ENCODE data around the gene SMIM41. TPM values are rescaled to one million over a fixed set of nuclear protein-coding genes. Genes with fewer than 3 reads are reported as not detected.

SMIM41 gene
- total RNA-seq, 1 experiment from 2014 or later = not detected

- no TSS peak for BruUV-seq (replicated peaks)
- DNase-seq (no peak), ATAC-seq (no peak)
- no peaks in the 10 kb centered on the region for H4K20me1 ChIP-seq (ENCODE audit: low read length)
- no peaks in the 10 kb centered on the region for H3K9me2 ChIP-seq (replicated peaks; ENCODE audit: low read length)
- no peaks in the 10 kb centered on the region for H3F3A ChIP-seq (ENCODE audit: low read length, unreplicated experiment)
- H3K4me3 ChIP-seq (ENCODE audit: low read length) = no peak overlapping the region
- POLR2A ChIA-PET (ENCODE audit: unreplicated experiment) = no interaction called here
- H3K9ac ChIP-seq (ENCODE audit: low read length) = no peak overlapping the region
- TF ChIP-seq CTCF (conservative IDR thresholded peaks at IDR 0.05; ENCODE audit: low read depth, low read length) (no peak), EZH2 (IDR thresholded peaks at IDR 0.05; ENCODE audit: low read length, unreplicated experiment) (no peak), EZH2phosphoT487 (IDR thresholded peaks at IDR 0.05; ENCODE audit: borderline replicate concordance, low read length) (no peak)
- H3K4me1 ChIP-seq (ENCODE audit: insufficient read depth, low read length) = peaks cover 11% of the 10 kb centered on the region
- H3K36me3 ChIP-seq (ENCODE audit: low read depth, low read length) = no peaks in the 10 kb centered on the region
- CTCF ChIA-PET = no interaction called here
- no peaks in the 10 kb centered on the region for H3K79me2 ChIP-seq (ENCODE audit: low read length)
- intact Hi-C loops (cut with micrococcal nuclease) = loop anchor here (5.0 kb wide), 1 partner anchor 743 kb away; no protein-coding TSS in a partner anchor
- H3K27me3 ChIP-seq (ENCODE audit: low read length) = no peaks in the 10 kb centered on the region
- H3K9me3 ChIP-seq (ENCODE audit: low read length) = no peaks in the 10 kb centered on the region
- H3K4me2 ChIP-seq (ENCODE audit: low read length) = no peak overlapping the region
- no peak overlapping the region for H3K27ac ChIP-seq (ENCODE audit: low read length)
- peak overlapping the region; percentile 32; the same call in 1 of the 2 replicates for H2AFZ ChIP-seq (ENCODE audit: low read length)
These were observed 59.6 kb downstream of the SMIM41 start for GRCh38 chr12:52139147-52139546.

GRCh38 chr12:52139579-52140062 lies 60.1 kb downstream of the SMIM41 start:
- Histone ChIP-seq H3K9ac (ENCODE audit: low read length) (no peak overlapping the region), H3K27me3 (ENCODE audit: low read length) (no peaks in the 10 kb centered on the region), H3K36me3 (ENCODE audit: low read depth, low read length) (no peaks in the 10 kb centered on the region), H3K9me2 (replicated peaks; ENCODE audit: low read length) (no peaks in the 10 kb centered on the region), H3K9me3 (ENCODE audit: low read length) (no peaks in the 10 kb centered on the region), H3K79me2 (ENCODE audit: low read length) (peaks cover under 1% of the 10 kb centered on the region; the same call in 1 of the 2 replicates), H3K27ac (ENCODE audit: low read length) (no peak overlapping the region), H2AFZ (ENCODE audit: low read length) (peak overlapping the region; percentile 32; the same call in 1 of the 2 replicates), H3K4me3 (ENCODE audit: low read length) (no peak overlapping the region), H3K4me2 (ENCODE audit: low read length) (no peak overlapping the region), H3K4me1 (ENCODE audit: insufficient read depth, low read length) (peaks cover 16% of the 10 kb centered on the region), H4K20me1 (ENCODE audit: low read length) (no peaks in the 10 kb centered on the region), H3F3A (ENCODE audit: low read length, unreplicated experiment) (no peaks in the 10 kb centered on the region)
- no TSS peak for BruUV-seq (replicated peaks)
- CTCF ChIA-PET = no interaction called here
- TF ChIP-seq EZH2 (IDR thresholded peaks at IDR 0.05; ENCODE audit: low read length, unreplicated experiment) (no peak), CTCF (conservative IDR thresholded peaks at IDR 0.05; ENCODE audit: low read depth, low read length) (peak; percentile 96)
- DNase-seq (peak; percentile 90), ATAC-seq (peak; percentile 68)
- intact Hi-C loops (cut with micrococcal nuclease) = loop anchor here (5.0 kb wide), 2 partner anchors 368 to 743 kb away; no protein-coding TSS in a partner anchor
- POLR2A ChIA-PET (ENCODE audit: unreplicated experiment) = no interaction called here

GRCh38 chr12:52141306-52141705 lies 61.8 kb downstream of the SMIM41 start:
- Histone ChIP-seq H2AFZ (ENCODE audit: low read length) (no peak overlapping the region), H3K9ac (ENCODE audit: low read length) (no peak overlapping the region), H3K27me3 (ENCODE audit: low read length) (no peaks in the 10 kb centered on the region), H4K20me1 (ENCODE audit: low read length) (no peaks in the 10 kb centered on the region), H3K36me3 (ENCODE audit: low read depth, low read length) (no peaks in the 10 kb centered on the region), H3K4me1 (ENCODE audit: insufficient read depth, low read length) (peaks cover 33% of the 10 kb centered on the region), H3K79me2 (ENCODE audit: low read length) (peaks cover 17% of the 10 kb centered on the region), H3K9me3 (ENCODE audit: low read length) (no peaks in the 10 kb centered on the region), H3K4me3 (ENCODE audit: low read length) (no peak overlapping the region), H3K4me2 (ENCODE audit: low read length) (no peak overlapping the region), H3K9me2 (replicated peaks; ENCODE audit: low read length) (no peaks in the 10 kb centered on the region), H3K27ac (ENCODE audit: low read length) (no peak overlapping the region), H3F3A (ENCODE audit: low read length, unreplicated experiment) (no peaks in the 10 kb centered on the region)
- BruUV-seq (replicated peaks) = no TSS peak
- POLR2A ChIA-PET (ENCODE audit: unreplicated experiment) = no interaction called here
- peak; percentile 19; the same call in 1 of the 2 replicates for TF ChIP-seq CTCF (conservative IDR thresholded peaks at IDR 0.05; ENCODE audit: low read depth, low read length)
- no peak for TF ChIP-seq EZH2 (IDR thresholded peaks at IDR 0.05; ENCODE audit: low read length, unreplicated experiment)
- no peak for TF ChIP-seq EZH2phosphoT487 (IDR thresholded peaks at IDR 0.05; ENCODE audit: borderline replicate concordance, low read length)
- CTCF ChIA-PET = no interaction called here
- intact Hi-C loops (cut with micrococcal nuclease) = loop anchor here (5.0 kb wide), 1 partner anchor 366 kb away; no protein-coding TSS in a partner anchor
- ATAC-seq = no peak
- DNase-seq = no peak

Data from PC-3 (cell line).